ENCODE results near the gene RHO. TPM values are rescaled to one million over a fixed set of nuclear protein-coding genes. Genes with fewer than 3 reads are reported as not detected.

RHO gene
- total RNA-seq, 1 experiment from 2014 or later: not detected

GRCh38 chr3:129548104-129548965, 19.9 kb downstream of the RHO start (continued):
- no peak for TF ChIP-seq JUN (CRISPR knock-in tag; IDR thresholded peaks at IDR 0.05)

GRCh38 chr3:129549006-129549800, 20.8 kb downstream of the RHO start:
- ChIA-PET CTCF (no interaction called here), POLR2A (interaction anchor here (0.5 to 1.6 kb wide), 2 partner anchors 57 to 298 kb away, joined by 3 read pairs; no protein-coding TSS in a partner anchor)
- Mint-ChIP-seq H3K4me1 (peaks cover 10% of the 10 kb centered on the region), H3K27ac (no peak overlapping the region; the same call in 1 of the 2 replicates), H3K4me3 (no peak overlapping the region), H3K36me3 (no peaks in the 10 kb centered on the region), H3K27me3 (ENCODE audit: low read depth) (no peaks in the 10 kb centered on the region), H3K9me3 (no peaks in the 10 kb centered on the region)
- TF ChIP-seq CDX4 (CRISPR knock-in tag; IDR thresholded peaks at IDR 0.05; ENCODE audit: borderline replicate concordance): no peak
- TF ChIP-seq JAZF1 (CRISPR knock-in tag; IDR thresholded peaks at IDR 0.05): no peak
- TF ChIP-seq USF2 (CRISPR knock-in tag; IDR thresholded peaks at IDR 0.05): no peak
- TF ChIP-seq E2F4 (CRISPR knock-in tag; IDR thresholded peaks at IDR 0.05; ENCODE audit: borderline replicate concordance, low read depth): no peak
- TF ChIP-seq, protein P1, sequence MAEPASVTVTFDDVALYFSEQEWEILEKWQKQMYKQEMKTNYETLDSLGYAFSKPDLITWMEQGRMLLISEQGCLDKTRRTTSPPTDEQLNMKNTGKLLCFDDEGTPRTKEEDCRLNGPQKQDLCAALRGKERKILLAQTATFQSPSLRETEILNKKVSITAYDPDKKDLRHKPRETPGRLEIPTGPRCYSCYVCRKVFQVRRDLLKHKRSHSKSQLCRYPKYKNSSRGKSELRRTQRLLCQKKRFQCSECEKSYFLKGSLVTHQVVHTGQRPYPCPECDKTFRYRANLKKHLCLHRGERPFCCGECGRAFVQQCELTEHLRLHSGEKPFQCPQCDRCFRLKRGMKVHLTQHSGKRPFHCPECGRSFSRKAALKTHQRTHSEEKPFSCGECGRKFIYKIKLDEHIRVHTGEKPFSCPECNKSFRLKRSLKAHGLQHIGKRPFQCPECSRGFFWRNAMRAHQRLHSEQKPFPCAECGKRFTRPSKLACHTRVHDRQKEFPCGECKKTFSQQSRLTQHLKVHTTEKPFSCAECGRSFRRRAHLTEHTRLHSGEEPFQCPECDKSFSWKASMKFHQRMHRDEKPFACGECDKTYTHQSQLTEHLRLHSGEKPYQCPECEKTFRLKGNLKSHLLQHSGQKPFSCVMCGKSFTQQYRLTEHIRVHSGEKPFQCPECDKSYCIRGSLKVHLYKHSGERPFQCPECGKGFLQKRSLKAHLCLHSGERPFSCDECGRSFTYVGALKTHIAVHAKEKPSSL (CRISPR knock-in tag; conservative IDR thresholded peaks at IDR 0.05): no peak
- no peak for TF ChIP-seq ZNF671 (CRISPR knock-in tag; IDR thresholded peaks at IDR 0.05)
- no peak for TF ChIP-seq ZSCAN18 (CRISPR knock-in tag; IDR thresholded peaks at IDR 0.05)
- ATAC-seq (no peak), DNase-seq (ENCODE audit: low spot score) (no peak)

DNA sequence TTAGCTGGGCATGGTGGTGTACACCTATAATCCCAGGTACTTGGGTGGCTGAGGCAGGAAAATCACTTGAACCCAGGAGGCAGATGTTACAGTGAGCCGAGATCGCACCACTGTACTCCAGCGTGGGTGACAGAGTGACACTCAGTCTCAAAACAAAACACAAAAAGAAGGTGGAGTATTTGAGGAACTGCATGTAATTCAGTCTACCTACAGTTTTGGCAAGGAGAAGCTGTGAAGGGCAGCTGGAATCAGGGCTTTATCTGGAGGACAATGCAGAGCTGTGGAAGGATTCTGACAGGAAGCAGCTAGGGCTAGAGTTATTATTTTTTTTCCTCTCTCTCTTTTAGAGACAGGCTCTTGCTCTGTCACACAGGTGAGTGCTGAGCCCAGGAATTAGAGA, 21.4 kb downstream of the RHO start:
- Mint-ChIP-seq H3K4me3 (no peak overlapping the region), H3K36me3 (no peaks in the 10 kb centered on the region), H3K9me3 (no peaks in the 10 kb centered on the region), H3K4me1 (peaks cover 16% of the 10 kb centered on the region), H3K27ac (no peak overlapping the region; the same call in 1 of the 2 replicates), H3K27me3 (ENCODE audit: low read depth) (no peaks in the 10 kb centered on the region)
- no peak for DNase-seq (ENCODE audit: low spot score)
- ChIA-PET CTCF (no interaction called here), POLR2A (interaction anchor here (1.6 kb wide), 1 partner anchor 56 kb away, joined by 3 read pairs; no protein-coding TSS in a partner anchor)
- no peak for ATAC-seq
- TF ChIP-seq MXD4 (CRISPR knock-in tag; IDR thresholded peaks at IDR 0.05; ENCODE audit: borderline replicate concordance): no peak
- no peak for TF ChIP-seq FOXK1 (CRISPR knock-in tag; IDR thresholded peaks at IDR 0.05)
- no peak for TF ChIP-seq ZNF219 (CRISPR knock-in tag; IDR thresholded peaks at IDR 0.05; ENCODE audit: borderline replicate concordance)
- TF ChIP-seq, protein P2, sequence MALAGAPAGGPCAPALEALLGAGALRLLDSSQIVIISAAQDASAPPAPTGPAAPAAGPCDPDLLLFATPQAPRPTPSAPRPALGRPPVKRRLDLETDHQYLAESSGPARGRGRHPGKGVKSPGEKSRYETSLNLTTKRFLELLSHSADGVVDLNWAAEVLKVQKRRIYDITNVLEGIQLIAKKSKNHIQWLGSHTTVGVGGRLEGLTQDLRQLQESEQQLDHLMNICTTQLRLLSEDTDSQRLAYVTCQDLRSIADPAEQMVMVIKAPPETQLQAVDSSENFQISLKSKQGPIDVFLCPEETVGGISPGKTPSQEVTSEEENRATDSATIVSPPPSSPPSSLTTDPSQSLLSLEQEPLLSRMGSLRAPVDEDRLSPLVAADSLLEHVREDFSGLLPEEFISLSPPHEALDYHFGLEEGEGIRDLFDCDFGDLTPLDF (CRISPR knock-in tag; IDR thresholded peaks at IDR 0.05): no peak
- no peak for TF ChIP-seq MYBL2 (CRISPR knock-in tag; IDR thresholded peaks at IDR 0.05)
- no peak for TF ChIP-seq ZNF317 (CRISPR knock-in tag; IDR thresholded peaks at IDR 0.05; ENCODE audit: borderline replicate concordance, low read depth)
- TF ChIP-seq ZNF512 (CRISPR knock-in tag; IDR thresholded peaks at IDR 0.05; ENCODE audit: borderline replicate concordance): no peak
- TF ChIP-seq SMAD3 (CRISPR knock-in tag; IDR thresholded peaks at IDR 0.05; ENCODE audit: borderline replicate concordance): no peak
- TF ChIP-seq JAZF1 (CRISPR knock-in tag; IDR thresholded peaks at IDR 0.05): no peak
- TF ChIP-seq, protein P1 (CRISPR knock-in tag; conservative IDR thresholded peaks at IDR 0.05): no peak
- no peak for TF ChIP-seq RORB (CRISPR knock-in tag; IDR thresholded peaks at IDR 0.05)

All from WTC11 (cell line).